NOMO-1 treated with dmso at 0.1 percent for 144 hours (cell line): ENCODE data around the gene STAB2.

ENCODE experiments used
- DNase-seq: peaks from one replicate; lab custom pipeline; 2025; ENCODE audit not compliant: unreplicated experiment; lab: John Stamatoyannopoulos, UW

Gene STAB2, protein sequence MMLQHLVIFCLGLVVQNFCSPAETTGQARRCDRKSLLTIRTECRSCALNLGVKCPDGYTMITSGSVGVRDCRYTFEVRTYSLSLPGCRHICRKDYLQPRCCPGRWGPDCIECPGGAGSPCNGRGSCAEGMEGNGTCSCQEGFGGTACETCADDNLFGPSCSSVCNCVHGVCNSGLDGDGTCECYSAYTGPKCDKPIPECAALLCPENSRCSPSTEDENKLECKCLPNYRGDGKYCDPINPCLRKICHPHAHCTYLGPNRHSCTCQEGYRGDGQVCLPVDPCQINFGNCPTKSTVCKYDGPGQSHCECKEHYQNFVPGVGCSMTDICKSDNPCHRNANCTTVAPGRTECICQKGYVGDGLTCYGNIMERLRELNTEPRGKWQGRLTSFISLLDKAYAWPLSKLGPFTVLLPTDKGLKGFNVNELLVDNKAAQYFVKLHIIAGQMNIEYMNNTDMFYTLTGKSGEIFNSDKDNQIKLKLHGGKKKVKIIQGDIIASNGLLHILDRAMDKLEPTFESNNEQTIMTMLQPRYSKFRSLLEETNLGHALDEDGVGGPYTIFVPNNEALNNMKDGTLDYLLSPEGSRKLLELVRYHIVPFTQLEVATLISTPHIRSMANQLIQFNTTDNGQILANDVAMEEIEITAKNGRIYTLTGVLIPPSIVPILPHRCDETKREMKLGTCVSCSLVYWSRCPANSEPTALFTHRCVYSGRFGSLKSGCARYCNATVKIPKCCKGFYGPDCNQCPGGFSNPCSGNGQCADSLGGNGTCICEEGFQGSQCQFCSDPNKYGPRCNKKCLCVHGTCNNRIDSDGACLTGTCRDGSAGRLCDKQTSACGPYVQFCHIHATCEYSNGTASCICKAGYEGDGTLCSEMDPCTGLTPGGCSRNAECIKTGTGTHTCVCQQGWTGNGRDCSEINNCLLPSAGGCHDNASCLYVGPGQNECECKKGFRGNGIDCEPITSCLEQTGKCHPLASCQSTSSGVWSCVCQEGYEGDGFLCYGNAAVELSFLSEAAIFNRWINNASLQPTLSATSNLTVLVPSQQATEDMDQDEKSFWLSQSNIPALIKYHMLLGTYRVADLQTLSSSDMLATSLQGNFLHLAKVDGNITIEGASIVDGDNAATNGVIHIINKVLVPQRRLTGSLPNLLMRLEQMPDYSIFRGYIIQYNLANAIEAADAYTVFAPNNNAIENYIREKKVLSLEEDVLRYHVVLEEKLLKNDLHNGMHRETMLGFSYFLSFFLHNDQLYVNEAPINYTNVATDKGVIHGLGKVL (N-terminal part only)

GRCh38 chr12:103586791-103587370 is at the start of gene STAB2:
Gene STAB2 (plus strand): TSS chr12:103587273. CDS start chr12:103587477, 204 bp downstream.
- DNase-seq = no peak

DNA sequence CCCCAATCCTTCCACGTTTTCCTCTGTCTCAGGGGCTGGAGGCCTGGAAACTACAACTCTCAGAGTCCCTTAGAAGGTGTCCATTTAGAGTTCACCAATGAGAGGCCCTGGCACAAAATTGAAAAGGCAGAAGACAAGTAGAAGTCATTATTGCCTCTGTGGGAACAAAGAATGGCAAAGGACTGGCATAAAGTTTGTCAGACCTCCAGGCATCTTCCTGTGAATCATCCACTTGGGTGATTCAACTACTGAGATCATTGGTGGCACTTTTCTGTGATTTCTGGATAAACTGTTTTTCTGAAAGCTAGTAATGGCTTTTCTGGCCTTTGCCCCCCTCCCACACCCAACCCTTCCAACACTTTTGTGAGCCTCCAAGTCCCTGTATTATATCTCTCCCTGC is 48.7 kb upstream of the STAB2 start:
- DNase-seq = no peak

DNA sequence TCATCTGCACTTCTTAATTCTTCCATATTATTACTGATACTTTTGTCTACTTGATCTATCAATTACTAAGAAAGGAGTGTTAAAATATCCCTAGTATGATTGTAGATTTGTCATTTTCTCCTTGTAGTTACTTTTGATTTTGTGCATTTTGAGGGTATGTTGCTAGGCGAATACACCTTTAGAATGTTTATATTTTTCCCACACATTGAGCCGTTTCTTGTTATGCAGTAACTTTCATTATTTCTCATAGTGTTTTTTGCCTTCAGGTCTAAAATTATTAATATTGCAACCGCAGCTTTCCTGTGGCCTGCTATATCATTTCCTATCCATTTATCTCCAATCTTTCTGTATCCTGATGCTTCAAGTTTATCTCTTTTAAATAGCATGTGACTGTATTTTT is 46.8 kb upstream of the STAB2 start:
- DNase-seq = no peak

DNA sequence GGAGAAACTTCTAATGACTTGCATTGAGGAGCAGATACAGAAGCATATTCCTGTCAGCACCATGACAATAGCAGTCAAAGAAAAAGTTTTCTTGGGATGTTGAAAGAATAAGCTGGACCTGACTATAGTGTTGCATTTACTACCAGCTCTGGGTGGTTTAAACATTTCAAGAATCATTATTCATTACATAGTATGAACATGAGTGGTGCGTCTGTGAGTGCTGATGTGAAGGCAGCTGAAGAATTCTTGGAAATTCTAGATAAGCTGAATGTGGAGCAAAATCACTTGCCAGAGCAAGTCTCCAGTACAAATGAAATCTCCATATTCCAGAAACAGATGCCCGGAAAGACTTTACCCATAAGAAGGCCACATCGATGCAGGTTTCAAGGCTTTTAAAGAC is 45.0 kb upstream of the STAB2 start:
- DNase-seq = no peak

DNA sequence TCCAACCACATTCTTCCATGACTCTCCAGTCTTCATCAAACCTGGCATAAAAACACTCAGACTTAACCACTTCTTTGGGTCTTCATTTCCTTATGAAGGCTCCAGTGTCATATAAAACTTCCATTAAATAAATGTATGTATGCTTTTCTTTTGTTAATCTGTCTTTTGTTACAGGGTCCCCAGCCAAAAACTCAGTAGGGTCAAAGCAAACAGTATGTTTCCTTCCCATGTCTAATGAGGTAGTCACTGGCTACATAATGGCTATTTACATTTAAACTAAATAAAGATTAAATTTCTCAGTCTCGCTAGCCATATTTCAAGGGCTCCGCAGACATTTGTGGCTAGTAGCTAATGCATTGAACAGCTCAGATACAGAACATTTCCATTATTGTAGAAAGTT is 40.1 kb upstream of the STAB2 start:
- no peak for DNase-seq

GRCh38 chr12:103547376-103547775 is 39.7 kb upstream of the STAB2 start:
- no peak for DNase-seq

GRCh38 chr12:103547929-103548328 is 39.1 kb upstream of the STAB2 start:
- DNase-seq = no peak

GRCh38 chr12:103548622-103549601 is 38.2 kb upstream of the STAB2 start:
- no peak for DNase-seq

- DNase-seq = no peak
Measured at GRCh38 chr12:103556890-103557627, 30.0 kb upstream of the STAB2 start.

GRCh38 chr12:103557628-103558010 is 29.5 kb upstream of the STAB2 start:
- DNase-seq = no peak

- DNase-seq = no peak
Measured at GRCh38 chr12:103558879-103559278, 28.2 kb upstream of the STAB2 start.

GRCh38 chr12:103560604-103561101 is 26.4 kb upstream of the STAB2 start:
- DNase-seq = no peak

DNA sequence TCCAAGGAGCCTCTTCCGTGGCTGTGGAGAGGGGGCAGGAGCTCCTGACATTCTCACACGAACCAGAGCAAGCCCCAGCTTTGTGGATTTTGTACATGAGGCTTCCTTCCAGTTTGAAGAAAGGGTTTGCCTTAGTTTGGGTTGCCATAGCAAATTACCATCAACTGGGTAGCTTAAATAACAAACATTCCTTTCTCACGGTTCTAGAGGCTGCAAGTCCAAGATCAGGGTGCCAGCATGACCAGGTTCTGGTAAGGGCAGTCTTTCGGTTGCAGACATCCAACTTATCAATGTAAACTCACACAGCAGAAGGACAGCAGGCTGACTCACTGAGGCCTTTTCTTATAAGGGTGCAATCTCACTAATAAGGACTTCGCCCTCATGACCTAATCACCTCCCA is 25.9 kb upstream of the STAB2 start:
- no peak for DNase-seq

DNA sequence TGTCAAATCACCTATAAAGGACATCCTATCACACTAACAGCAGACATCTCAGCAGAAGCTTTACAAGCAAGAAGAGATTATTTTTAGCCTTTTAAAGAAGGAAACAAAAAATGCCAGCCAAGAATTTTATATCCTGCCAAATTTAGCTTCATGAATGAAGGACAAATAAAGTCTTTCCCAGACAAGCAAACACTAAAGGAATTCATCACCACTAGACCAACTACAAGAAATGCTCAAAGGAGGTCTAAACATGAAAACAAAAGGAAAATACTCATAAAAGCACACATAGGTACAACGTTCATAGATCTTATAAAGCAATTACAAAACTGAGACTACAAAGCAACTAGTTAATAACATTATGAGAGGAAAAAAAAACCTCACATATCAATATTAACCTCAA is 20.7 kb upstream of the STAB2 start:
- no peak for DNase-seq

DNA sequence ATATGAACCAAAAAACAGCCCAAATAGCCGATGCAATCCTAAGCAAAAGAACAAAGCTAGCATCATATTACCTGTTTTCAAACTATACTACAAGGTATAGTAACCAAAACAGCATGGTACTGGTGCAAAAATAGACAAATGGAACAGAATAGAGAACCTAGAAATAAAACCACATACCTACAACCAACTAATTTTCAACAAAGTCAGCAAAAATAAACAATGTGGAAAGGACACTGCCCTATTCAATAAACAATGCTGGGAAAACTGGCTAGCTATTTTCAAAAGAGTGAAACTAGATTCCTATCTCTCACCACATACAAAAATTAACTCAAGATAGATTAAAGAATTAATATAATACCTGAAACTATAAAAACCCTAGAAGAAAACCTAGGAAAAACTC is 17.8 kb upstream of the STAB2 start:
- DNase-seq = no peak

- DNase-seq = no peak
Measured at GRCh38 chr12:103571286-103571685, 15.8 kb upstream of the STAB2 start.

- no peak for DNase-seq
Measured at GRCh38 chr12:103572312-103573045, 14.6 kb upstream of the STAB2 start.

GRCh38 chr12:103573185-103573584 is 13.9 kb upstream of the STAB2 start:
- no peak for DNase-seq
